ENCODE measurements around the gene VWA5B1.

The VWA5B1 gene

GRCh38 chr1:20290624-20291597, at the start of gene VWA5B1:
VWA5B1 (plus strand) TSS chr1:20290875; CDS start chr1:20310602, 19,727 bp downstream.
- TF ChIP-seq EZH2 (IDR thresholded peaks at IDR 0.05) (no peak), FOXP2 (optimal IDR thresholded peaks at IDR 0.05; ENCODE audit: control extremely low read depth, extremely low read length, insufficient read depth) (no peak), POLR2AphosphoS5 (IDR thresholded peaks at IDR 0.05; ENCODE audit: borderline replicate concordance, low read depth, low read length) (no peak)
- H3K9me3 ChIP-seq (ENCODE audit: low read depth, low read length), result no peaks in the 10 kb centered on the region
- no peak within 1 kb of the TSS for H3K4me3 ChIP-seq
- no peak within 1 kb of the TSS for H3K9ac ChIP-seq (ENCODE audit: insufficient read length)
- DNase-seq (ENCODE audit: low read depth, low spot score), result no peak
- no peak within 1 kb of the TSS for H3K27ac ChIP-seq
- H3K36me3 ChIP-seq (ENCODE audit: insufficient read depth, low read length), result no peaks in the 10 kb centered on the region

- no peaks in the 10 kb centered on the region for H3K9me3 ChIP-seq (ENCODE audit: low read depth, low read length)
- H3K9ac ChIP-seq (ENCODE audit: insufficient read length), result no peak overlapping the region
- no peaks in the 10 kb centered on the region for H3K36me3 ChIP-seq (ENCODE audit: insufficient read depth, low read length)
- no peak overlapping the region for H3K4me3 ChIP-seq
- no peak overlapping the region for H3K27ac ChIP-seq
- TF ChIP-seq EZH2 (IDR thresholded peaks at IDR 0.05), result no peak
- TF ChIP-seq POLR2AphosphoS5 (IDR thresholded peaks at IDR 0.05; ENCODE audit: borderline replicate concordance, low read depth, low read length), result no peak
- TF ChIP-seq FOXP2 (optimal IDR thresholded peaks at IDR 0.05; ENCODE audit: control extremely low read depth, extremely low read length, insufficient read depth), result no peak
- DNase-seq (ENCODE audit: low read depth, low spot score), result no peak
Measured at GRCh38 chr1:20242890-20243479, 47.7 kb upstream of the VWA5B1 start.

GRCh38 chr1:20248971-20249612, 41.6 kb upstream of the VWA5B1 start:
- DNase-seq (ENCODE audit: low read depth, low spot score), result no peak

GRCh38 chr1:20250340-20250989, 40.2 kb upstream of the VWA5B1 start:
- H3K4me3 ChIP-seq, result no peak overlapping the region
- H3K36me3 ChIP-seq (ENCODE audit: insufficient read depth, low read length), result no peaks in the 10 kb centered on the region
- TF ChIP-seq POLR2AphosphoS5 (IDR thresholded peaks at IDR 0.05; ENCODE audit: borderline replicate concordance, low read depth, low read length) (no peak), EZH2 (IDR thresholded peaks at IDR 0.05) (no peak), FOXP2 (optimal IDR thresholded peaks at IDR 0.05; ENCODE audit: control extremely low read depth, extremely low read length, insufficient read depth) (no peak)
- no peak overlapping the region for H3K9ac ChIP-seq (ENCODE audit: insufficient read length)
- no peak overlapping the region for H3K27ac ChIP-seq
- no peaks in the 10 kb centered on the region for H3K9me3 ChIP-seq (ENCODE audit: low read depth, low read length)
- DNase-seq (ENCODE audit: low read depth, low spot score), result no peak

More at GRCh38 chr1:20248971-20249612, 41.6 kb upstream of the VWA5B1 start:
- Histone ChIP-seq H3K9ac (ENCODE audit: insufficient read length) (no peak overlapping the region), H3K36me3 (ENCODE audit: insufficient read depth, low read length) (no peaks in the 10 kb centered on the region), H3K9me3 (ENCODE audit: low read depth, low read length) (no peaks in the 10 kb centered on the region), H3K27ac (no peak overlapping the region), H3K4me3 (no peak overlapping the region)
- no peak for TF ChIP-seq EZH2 (IDR thresholded peaks at IDR 0.05)
- no peak for TF ChIP-seq FOXP2 (optimal IDR thresholded peaks at IDR 0.05; ENCODE audit: control extremely low read depth, extremely low read length, insufficient read depth)
- no peak for TF ChIP-seq POLR2AphosphoS5 (IDR thresholded peaks at IDR 0.05; ENCODE audit: borderline replicate concordance, low read depth, low read length)

GRCh38 chr1:20252587-20252986, 38.1 kb upstream of the VWA5B1 start:
- TF ChIP-seq FOXP2 (optimal IDR thresholded peaks at IDR 0.05; ENCODE audit: control extremely low read depth, extremely low read length, insufficient read depth) (no peak), POLR2AphosphoS5 (IDR thresholded peaks at IDR 0.05; ENCODE audit: borderline replicate concordance, low read depth, low read length) (no peak), EZH2 (IDR thresholded peaks at IDR 0.05) (no peak)
- H3K4me3 ChIP-seq, result no peak overlapping the region
- no peak for DNase-seq (ENCODE audit: low read depth, low spot score)

GRCh38 chr1:20255666-20256065, 35.0 kb upstream of the VWA5B1 start:
- no peak for DNase-seq (ENCODE audit: low read depth, low spot score)
- Histone ChIP-seq H3K36me3 (ENCODE audit: insufficient read depth, low read length) (no peaks in the 10 kb centered on the region), H3K4me3 (no peak overlapping the region), H3K9me3 (ENCODE audit: low read depth, low read length) (no peaks in the 10 kb centered on the region), H3K9ac (ENCODE audit: insufficient read length) (no peak overlapping the region), H3K27ac (no peak overlapping the region)
- no peak for TF ChIP-seq FOXP2 (optimal IDR thresholded peaks at IDR 0.05; ENCODE audit: control extremely low read depth, extremely low read length, insufficient read depth)
- no peak for TF ChIP-seq POLR2AphosphoS5 (IDR thresholded peaks at IDR 0.05; ENCODE audit: borderline replicate concordance, low read depth, low read length)
- no peak for TF ChIP-seq EZH2 (IDR thresholded peaks at IDR 0.05)

More at GRCh38 chr1:20252587-20252986, 38.1 kb upstream of the VWA5B1 start:
- Histone ChIP-seq H3K27ac (no peak overlapping the region), H3K9ac (ENCODE audit: insufficient read length) (no peak overlapping the region), H3K36me3 (ENCODE audit: insufficient read depth, low read length) (no peaks in the 10 kb centered on the region), H3K9me3 (ENCODE audit: low read depth, low read length) (no peaks in the 10 kb centered on the region)

- Histone ChIP-seq H3K4me3 (no peak overlapping the region), H3K36me3 (ENCODE audit: insufficient read depth, low read length) (no peaks in the 10 kb centered on the region), H3K9ac (ENCODE audit: insufficient read length) (no peak overlapping the region), H3K27ac (no peak overlapping the region), H3K9me3 (ENCODE audit: low read depth, low read length) (no peaks in the 10 kb centered on the region)
- DNase-seq (ENCODE audit: low read depth, low spot score), result no peak
- TF ChIP-seq FOXP2 (optimal IDR thresholded peaks at IDR 0.05; ENCODE audit: control extremely low read depth, extremely low read length, insufficient read depth) (no peak), POLR2AphosphoS5 (IDR thresholded peaks at IDR 0.05; ENCODE audit: borderline replicate concordance, low read depth, low read length) (no peak), EZH2 (IDR thresholded peaks at IDR 0.05) (no peak)
Measured at GRCh38 chr1:20259646-20260045, 31.0 kb upstream of the VWA5B1 start.

Measured in SK-N-MC (cell line).